ENCODE measurements around the gene TVP23A. TPM values are rescaled to one million over a fixed set of nuclear protein-coding genes. Genes with fewer than 3 reads are reported as not detected.

TVP23A gene
- total RNA-seq, 1 donor from 2014 or later = not detected

DNA sequence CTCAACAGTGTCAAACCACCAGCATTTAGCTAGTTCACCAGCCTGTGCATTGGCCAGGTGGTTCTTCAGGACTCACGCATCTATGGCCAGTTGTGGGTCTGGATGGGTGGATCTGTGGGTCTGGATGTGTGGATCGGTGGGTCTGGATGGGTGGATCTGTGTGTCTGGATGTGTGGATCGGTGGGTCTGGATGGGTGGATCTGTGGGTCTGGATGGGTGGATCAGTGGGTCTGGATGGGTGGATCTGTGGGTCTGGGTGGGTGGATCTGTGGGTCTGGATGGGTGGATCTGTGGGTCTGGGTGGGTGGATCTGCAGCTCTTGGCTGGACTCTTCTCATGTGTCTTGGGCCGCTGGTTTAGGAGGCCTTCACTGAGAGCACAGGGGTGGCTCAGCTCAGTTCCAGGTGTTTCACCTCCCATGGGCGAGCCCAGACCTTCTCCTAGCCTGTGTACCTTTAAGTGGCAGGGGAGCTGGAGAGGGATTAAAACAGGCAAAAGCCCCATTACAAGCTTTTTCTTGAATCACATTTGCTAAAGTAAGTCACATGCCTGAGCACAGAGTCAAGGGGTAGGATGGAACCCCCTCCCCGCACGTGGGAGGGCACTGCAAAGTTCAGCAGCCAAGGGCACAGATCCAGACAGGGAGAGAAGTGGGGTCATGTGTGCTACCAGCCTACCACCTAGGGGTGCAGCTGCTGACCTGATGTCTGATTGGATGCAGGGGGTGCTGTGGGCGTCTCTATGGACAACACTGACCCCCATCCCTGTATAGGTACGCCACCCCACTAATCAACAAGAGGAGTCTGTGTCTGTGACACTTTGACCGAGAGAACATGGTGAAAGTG is 78.4 kb downstream of the TVP23A start:
- no peak for DNase-seq (ENCODE audit: extremely low spot score, unreplicated experiment)
- TF ChIP-seq, protein P1, sequence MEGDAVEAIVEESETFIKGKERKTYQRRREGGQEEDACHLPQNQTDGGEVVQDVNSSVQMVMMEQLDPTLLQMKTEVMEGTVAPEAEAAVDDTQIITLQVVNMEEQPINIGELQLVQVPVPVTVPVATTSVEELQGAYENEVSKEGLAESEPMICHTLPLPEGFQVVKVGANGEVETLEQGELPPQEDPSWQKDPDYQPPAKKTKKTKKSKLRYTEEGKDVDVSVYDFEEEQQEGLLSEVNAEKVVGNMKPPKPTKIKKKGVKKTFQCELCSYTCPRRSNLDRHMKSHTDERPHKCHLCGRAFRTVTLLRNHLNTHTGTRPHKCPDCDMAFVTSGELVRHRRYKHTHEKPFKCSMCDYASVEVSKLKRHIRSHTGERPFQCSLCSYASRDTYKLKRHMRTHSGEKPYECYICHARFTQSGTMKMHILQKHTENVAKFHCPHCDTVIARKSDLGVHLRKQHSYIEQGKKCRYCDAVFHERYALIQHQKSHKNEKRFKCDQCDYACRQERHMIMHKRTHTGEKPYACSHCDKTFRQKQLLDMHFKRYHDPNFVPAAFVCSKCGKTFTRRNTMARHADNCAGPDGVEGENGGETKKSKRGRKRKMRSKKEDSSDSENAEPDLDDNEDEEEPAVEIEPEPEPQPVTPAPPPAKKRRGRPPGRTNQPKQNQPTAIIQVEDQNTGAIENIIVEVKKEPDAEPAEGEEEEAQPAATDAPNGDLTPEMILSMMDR (IDR thresholded peaks at IDR 0.05) = no peak
- H3K36me3 Mint-ChIP-seq (ENCODE audit: unreplicated experiment) = no peaks in the 10 kb centered on the region
- H3K9me3 Mint-ChIP-seq (ENCODE audit: unreplicated experiment) = no peaks in the 10 kb centered on the region
- no peak overlapping the region for H3K4me3 Mint-ChIP-seq (ENCODE audit: unreplicated experiment)
- H3K27ac Mint-ChIP-seq (ENCODE audit: unreplicated experiment) = no peak overlapping the region
- no peaks in the 10 kb centered on the region for H3K27me3 Mint-ChIP-seq (ENCODE audit: unreplicated experiment)
- H3K4me1 Mint-ChIP-seq (ENCODE audit: unreplicated experiment) = peaks cover 25% of the 10 kb centered on the region

DNA sequence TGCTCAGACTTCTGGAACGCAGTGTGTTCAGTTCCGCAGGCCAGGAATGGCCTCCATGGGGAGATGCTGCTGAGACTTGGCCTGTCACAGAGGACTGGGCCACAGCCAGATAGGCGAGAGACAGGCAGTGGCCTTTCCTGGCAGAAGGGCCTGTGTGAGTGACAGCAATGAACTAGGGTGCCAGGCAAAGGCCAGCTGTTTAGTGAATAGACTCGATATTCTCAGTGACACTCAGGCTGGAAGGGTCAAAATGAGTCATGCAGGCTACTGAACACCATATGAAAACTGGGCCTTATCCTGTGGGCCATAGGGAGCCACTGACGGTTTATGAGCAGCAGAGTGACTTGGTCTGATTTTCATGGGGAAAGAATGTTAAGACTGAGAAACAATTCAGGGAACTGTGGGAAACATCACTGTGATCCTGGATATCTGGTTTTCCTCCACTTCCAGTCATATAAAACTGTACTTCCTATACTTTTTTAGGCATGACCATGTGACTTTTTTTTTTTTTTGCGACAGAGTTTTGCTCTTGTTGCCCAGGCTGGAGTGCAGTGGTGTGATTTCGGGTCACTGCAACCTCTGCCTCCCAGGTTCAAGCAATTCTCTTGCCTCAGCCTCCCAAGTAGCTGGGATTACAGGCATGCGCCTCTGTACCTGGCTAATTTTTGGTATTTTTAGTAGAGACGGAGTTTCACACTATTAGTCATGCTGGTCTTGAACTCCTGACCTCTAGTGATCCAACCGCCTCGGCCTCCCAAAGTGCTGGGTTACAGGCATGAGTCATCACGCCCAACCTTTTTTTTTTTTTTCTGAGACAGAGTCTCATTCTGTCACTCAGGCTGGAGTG is 80.1 kb downstream of the TVP23A start:
- peak; percentile 69 for DNase-seq (ENCODE audit: extremely low spot score, unreplicated experiment)
- Mint-ChIP-seq H3K36me3 (ENCODE audit: unreplicated experiment) (no peaks in the 10 kb centered on the region), H3K27ac (ENCODE audit: unreplicated experiment) (peak overlapping the region; percentile 52), H3K4me1 (ENCODE audit: unreplicated experiment) (peaks cover 18% of the 10 kb centered on the region), H3K9me3 (ENCODE audit: unreplicated experiment) (no peaks in the 10 kb centered on the region), H3K4me3 (ENCODE audit: unreplicated experiment) (no peak overlapping the region), H3K27me3 (ENCODE audit: unreplicated experiment) (no peaks in the 10 kb centered on the region)
- TF ChIP-seq, protein P1 (IDR thresholded peaks at IDR 0.05) = no peak

DNA sequence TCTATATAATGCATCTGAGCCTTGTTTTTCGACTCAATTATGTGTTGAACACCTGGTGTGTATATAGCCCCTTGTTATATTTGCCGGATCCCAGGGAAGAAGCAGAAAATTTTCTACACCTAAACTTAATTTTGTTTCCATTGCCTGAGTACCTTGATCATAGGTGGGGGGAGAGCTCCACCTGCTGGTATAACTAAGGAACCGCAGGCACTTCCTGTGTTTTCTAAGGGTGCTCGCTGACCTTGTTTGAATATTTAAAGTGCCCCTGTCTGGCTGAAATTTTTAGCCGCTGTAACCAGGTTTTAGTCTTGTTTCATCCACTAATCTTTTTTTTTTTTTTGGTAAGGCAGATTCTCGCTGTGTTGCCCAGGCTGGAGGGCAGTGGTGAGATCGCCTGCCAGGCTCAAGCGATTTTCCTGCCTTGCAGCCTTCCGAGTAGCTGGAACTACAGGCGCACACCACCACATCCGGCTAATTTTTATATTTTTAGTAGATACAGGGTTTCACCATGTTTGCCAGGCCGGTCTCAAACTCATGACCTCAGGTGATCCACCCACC is 81.4 kb downstream of the TVP23A start:
- H3K4me3 Mint-ChIP-seq (ENCODE audit: unreplicated experiment) = no peak overlapping the region
- no peaks in the 10 kb centered on the region for H3K27me3 Mint-ChIP-seq (ENCODE audit: unreplicated experiment)
- peak overlapping the region; percentile 60 for H3K27ac Mint-ChIP-seq (ENCODE audit: unreplicated experiment)
- peak; percentile 85 for DNase-seq (ENCODE audit: extremely low spot score, unreplicated experiment)
- peaks cover 14% of the 10 kb centered on the region for H3K4me1 Mint-ChIP-seq (ENCODE audit: unreplicated experiment)
- H3K36me3 Mint-ChIP-seq (ENCODE audit: unreplicated experiment) = no peaks in the 10 kb centered on the region
- TF ChIP-seq, protein P1 (IDR thresholded peaks at IDR 0.05) = peak; percentile 91
- H3K9me3 Mint-ChIP-seq (ENCODE audit: unreplicated experiment) = no peaks in the 10 kb centered on the region

DNA sequence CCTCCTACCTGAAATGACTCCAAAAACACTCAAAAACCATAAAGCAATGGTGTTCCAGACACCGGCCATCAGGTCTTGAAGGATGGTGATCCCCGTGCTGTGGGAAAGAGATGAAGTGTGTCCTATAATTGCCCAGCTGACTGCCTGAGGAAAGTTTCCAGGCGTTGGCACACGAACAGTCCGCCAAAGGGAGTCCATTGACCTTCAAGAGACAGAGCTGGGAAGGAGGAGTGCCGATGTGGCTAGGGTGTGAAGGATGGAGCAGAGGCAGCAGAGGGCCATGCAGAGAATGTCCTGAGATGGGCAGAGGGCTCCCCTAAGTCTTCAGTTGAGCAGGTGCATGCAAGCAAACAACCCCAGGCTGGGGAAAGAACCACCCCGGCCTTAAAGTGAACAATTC is 86.8 kb downstream of the TVP23A start:
- TF ChIP-seq, protein P1 (IDR thresholded peaks at IDR 0.05) = no peak
- no peaks in the 10 kb centered on the region for H3K27me3 Mint-ChIP-seq (ENCODE audit: unreplicated experiment)
- H3K4me1 Mint-ChIP-seq (ENCODE audit: unreplicated experiment) = no peaks in the 10 kb centered on the region
- H3K27ac Mint-ChIP-seq (ENCODE audit: unreplicated experiment) = no peak overlapping the region
- DNase-seq (ENCODE audit: extremely low spot score, unreplicated experiment) = no peak
- no peak overlapping the region for H3K4me3 Mint-ChIP-seq (ENCODE audit: unreplicated experiment)
- no peaks in the 10 kb centered on the region for H3K9me3 Mint-ChIP-seq (ENCODE audit: unreplicated experiment)
- H3K36me3 Mint-ChIP-seq (ENCODE audit: unreplicated experiment) = no peaks in the 10 kb centered on the region
